Measurements from ENCODE around the gene CDO1.
A peak's percentile ranks its signal among the peaks of the same experiment; 100 is the strongest.

Gene CDO1

DNA sequence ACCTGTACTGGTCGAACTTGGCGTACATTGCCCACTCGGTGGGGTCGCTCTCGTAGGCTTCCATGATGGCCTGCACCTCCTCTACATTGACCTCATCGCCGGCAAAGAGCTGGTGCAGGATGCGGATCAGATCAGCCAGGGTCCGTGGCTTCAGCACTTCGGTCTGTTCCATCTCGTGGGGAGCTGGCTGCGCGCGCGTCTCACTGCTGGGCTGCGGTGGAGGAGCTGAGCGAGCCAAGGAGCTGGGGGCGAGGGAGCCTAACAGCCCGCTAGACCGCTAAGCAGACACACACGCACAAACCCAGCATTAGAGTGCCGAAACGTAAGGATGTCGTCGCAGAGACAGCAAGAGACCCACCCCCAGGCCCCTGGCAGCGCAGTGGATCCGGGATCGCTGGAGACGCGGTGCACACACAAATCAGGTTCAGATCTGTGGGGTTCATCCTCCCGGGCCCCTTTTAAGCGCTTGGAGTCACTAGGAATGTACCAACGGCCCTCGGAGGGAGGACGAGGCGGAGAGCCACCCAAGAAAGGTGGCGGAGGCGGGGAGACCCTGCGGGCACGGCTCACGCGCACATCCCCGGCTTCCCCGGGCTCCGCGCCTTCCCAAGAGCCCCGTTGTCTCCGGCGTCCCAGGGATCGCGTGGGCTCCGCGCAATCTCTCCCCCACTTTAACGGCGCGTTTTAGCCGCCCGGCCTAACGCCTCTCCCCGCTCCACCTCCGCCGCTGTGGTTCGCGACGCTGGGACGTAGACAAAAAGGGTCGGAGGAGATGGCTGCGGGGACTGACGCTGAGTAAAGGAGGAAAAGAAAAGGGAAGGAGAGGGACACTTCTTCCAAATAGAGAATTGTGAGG is at the start of gene CDO1:
TSS of gene CDO1 (minus strand) at position 434 of the 856 bp plus-strand sequence. CDS start at position 172, 262 bp downstream.
- peak; percentile 54 for DNase-seq

- no peak for DNase-seq
Measured at GRCh38 chr5:115859378-115859777, 42.9 kb upstream of the CDO1 start.

- DNase-seq, result no peak
Measured at GRCh38 chr5:115858396-115858795, 41.9 kb upstream of the CDO1 start.

GRCh38 chr5:115857626-115858349 is 41.3 kb upstream of the CDO1 start:
- DNase-seq, result no peak

DNA sequence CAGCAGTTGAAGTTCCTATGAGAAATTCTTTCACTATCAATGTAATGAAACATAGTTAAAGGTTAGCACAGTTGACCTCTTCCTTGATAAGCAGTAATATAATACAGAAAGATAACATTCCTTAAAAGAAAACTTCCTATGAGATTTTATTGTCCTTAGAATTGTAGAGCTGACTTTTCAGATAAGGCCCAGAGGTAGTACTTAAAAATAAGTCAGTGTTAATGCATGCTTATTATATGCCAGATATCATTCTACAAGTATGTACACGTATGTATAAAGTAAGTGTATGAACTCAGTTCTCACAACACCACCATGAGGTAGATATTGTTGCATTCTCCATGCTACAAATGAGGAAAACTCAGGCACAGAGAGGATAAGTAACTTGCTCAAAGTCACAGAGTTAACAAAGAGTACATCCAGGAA is 40.6 kb upstream of the CDO1 start:
- DNase-seq, result no peak

GRCh38 chr5:115855959-115856358 is 39.5 kb upstream of the CDO1 start:
- DNase-seq, result no peak

GRCh38 chr5:115854139-115854538 is 37.7 kb upstream of the CDO1 start:
- no peak for DNase-seq

DNA sequence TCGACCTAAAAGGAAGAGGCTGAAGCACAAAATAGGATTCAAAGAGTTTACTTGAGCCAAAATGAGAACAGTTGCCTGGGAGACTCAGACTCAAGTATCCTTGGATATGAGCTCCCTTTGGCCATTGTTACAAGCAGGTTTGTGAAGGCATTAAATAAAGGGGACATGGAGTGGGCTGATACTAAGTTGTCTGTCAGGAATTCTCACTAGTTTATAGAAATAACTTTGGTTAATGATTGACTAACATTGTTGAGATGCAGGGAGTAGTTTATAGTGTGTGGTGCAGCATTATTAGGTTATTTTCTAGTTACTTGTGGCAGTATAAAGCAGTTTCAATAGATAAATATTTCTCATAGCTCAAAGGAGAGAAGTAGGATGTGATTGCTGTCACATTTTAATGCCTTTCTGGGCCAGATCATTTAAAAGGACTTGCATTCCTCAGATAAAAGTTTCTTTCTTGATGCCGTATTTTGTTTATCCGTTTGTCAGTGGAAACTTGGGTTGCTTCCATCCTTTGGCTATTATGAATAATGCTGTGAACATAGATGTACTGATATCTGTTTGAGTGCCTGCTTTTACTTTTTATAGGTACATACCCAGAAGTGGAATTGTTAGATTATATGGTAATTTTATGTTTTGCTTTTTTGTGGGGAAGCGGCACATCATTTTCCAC is 34.4 kb upstream of the CDO1 start:
- no peak for DNase-seq

GRCh38 chr5:115849258-115849798 is 32.9 kb upstream of the CDO1 start:
- DNase-seq, result no peak

DNA sequence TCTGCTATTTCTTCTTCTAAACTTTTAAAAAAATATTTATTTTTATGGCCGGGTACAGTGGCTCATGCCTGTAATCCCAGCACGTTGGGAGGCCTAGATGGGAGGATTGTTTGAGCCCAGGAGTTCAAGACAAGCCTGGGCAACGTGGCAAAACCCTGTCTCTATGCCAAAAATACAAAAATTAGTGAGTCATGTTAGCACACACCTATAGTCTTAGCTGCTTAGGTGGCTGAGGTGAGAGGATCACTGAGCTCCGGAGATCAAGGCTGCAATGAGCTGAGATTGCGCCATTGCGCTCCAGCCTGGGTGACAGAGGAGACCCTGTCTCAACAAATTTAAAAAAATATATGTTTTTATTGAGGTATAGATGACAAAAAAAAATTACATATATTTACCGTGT is 30.8 kb upstream of the CDO1 start:
- no peak for DNase-seq

GRCh38 chr5:115844321-115844817 is 27.9 kb upstream of the CDO1 start:
- DNase-seq, result no peak

GRCh38 chr5:115843444-115844130 is 27.1 kb upstream of the CDO1 start:
- DNase-seq, result no peak

DNA sequence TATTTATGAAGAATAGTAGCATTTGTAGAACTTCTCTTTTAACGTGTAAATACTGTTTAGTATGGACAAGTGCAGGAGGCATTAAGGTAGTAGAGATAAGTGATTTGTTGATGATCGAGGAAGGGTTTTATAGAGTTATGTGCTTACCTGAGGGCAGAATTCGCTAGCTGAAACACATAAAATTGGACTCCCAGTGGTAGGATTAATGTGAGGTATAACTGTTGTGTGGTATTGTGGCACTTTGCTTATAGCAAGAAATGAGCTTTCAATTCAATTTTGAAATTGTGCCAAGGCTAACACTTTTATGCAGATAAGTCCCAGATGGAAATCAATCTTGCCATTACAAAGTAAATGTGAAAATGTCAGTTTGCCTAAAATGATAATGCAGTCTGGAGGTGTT is 26.5 kb upstream of the CDO1 start:
- no peak for DNase-seq

DNA sequence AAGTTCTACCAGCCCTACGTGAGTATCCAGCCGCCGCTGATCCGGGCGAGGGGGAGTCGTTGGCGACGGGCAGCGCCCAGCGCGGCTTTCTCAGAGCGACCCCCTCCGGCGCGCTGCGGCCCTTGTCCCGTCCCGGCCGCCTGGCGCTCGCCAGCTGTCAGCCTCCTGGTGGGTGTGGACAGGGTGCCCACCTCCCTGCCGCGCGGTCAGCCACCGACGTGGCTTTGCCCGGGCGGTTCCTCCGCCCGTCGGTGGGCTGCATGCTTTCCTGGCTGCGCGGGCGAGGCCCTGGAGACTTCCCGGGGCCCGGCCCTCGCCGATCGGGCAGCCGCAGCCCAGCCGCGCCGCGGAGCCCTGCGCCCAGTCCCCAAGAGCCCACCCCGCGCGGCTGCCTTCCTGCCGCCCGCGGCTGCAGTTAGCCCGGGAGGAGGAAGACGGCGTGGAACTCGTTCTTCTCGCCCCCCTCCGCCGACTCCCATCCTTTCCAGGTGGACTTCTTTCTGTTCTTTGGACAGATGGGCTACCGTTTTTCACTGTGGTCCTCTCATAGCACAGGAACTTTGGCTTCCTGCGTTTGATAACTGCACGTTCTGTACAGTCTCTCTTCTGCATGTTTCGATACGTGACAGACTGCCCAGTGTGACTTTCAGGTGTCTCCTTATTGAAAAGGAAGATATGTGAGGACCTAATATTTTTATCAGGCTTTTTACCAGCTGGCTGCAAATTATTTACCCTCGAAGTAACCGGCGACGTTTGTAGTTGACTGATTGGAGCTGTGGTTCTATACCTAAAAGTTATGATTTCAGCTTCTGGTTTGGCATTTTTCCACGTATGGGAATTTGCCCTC is 25.9 kb upstream of the CDO1 start:
- no peak for DNase-seq

GRCh38 chr5:115841382-115842088 is 25.1 kb upstream of the CDO1 start, which contains the start of the genes AP3S1 and ATG12:
Gene AP3S1, plus strand, starts transcription at chr5:115841935. Its CDS starts 103 bp downstream, at chr5:115842038.
Gene ATG12, minus strand, starts transcription at chr5:115841565. Its CDS starts 13 bp downstream, at chr5:115841552.
- peak; percentile 93 for DNase-seq

GRCh38 chr5:115840873-115841272 is 24.4 kb upstream of the CDO1 start:
- no peak for DNase-seq

GRCh38 chr5:115838885-115839518 is 22.5 kb upstream of the CDO1 start:
- peak; percentile 42 for DNase-seq

DNA sequence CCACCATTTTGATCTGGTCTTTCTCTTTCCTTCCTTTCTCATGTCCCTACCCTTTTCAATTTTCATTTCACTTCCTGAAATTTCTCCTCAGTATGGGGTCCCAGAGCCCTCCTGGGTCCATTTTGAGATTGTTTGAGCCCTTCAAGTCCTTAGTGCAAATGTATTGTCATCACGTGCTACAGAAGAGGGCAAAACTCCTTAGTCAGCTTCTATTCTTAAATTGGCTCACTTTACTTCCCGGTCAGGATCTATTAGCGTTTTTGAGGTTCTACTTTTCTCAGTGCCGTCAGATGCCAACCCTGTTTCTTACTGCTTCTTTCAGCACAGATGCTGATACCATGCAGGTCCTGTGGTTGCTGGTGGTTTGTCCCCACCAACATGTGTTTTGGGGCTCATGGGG is 19.0 kb upstream of the CDO1 start:
- no peak for DNase-seq

- DNase-seq, result peak; percentile 18
Measured at GRCh38 chr5:115831163-115831768, 14.8 kb upstream of the CDO1 start.

DNA sequence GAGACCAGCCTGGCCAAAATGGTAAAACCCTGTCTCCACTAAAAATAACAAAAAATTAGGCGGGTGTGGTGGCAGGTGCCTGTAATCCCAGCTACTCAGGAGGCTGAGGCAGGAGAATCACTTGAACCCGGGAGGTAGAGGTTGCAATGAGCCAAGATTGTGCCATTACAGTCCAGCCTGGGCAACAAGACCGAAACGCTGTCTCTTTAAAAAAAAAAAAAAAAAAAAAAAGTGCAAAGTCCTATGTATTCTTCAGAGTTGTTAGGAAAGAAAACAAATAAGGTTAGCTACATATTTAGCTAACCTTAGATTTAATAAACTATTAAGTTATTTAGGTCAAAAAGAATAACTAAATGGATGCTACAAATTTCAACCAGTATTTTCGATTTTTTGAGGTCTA is 13.5 kb upstream of the CDO1 start:
- no peak for DNase-seq
